Measurements from ENCODE around the gene CXCR6.

- TF ChIP-seq TAF1 (IDR thresholded peaks at IDR 0.05; ENCODE audit: low read depth), result no peak
- TF ChIP-seq RAD21 (IDR thresholded peaks at IDR 0.05; ENCODE audit: low read depth), result no peak
- no peak for TF ChIP-seq MAX (IDR thresholded peaks at IDR 0.05)
- no peak for TF ChIP-seq CREB1 (IDR thresholded peaks at IDR 0.05; ENCODE audit: low read depth)
- no peak for TF ChIP-seq EP300 (IDR thresholded peaks at IDR 0.05; ENCODE audit: borderline replicate concordance)
- no peak for TF ChIP-seq YY1 (IDR thresholded peaks at IDR 0.05; ENCODE audit: low read depth)
- no peak for TF ChIP-seq EGR1 (IDR thresholded peaks at IDR 0.05)
- TF ChIP-seq NFIC (IDR thresholded peaks at IDR 0.05), result no peak
- no peak for TF ChIP-seq CEBPB (IDR thresholded peaks at IDR 0.05)
- TF ChIP-seq USF1 (IDR thresholded peaks at IDR 0.05), result no peak
- no peak for TF ChIP-seq ZBTB7A (IDR thresholded peaks at IDR 0.05; ENCODE audit: low read depth)
- no peak for TF ChIP-seq FOXM1 (IDR thresholded peaks at IDR 0.05; ENCODE audit: borderline replicate concordance, low read depth)
- TF ChIP-seq REST (IDR thresholded peaks at IDR 0.05; ENCODE audit: low read depth), result no peak
These were observed 26.7 kb downstream of the CXCR6 start for GRCh38 chr3:45969953-45970352.

Data from Ishikawa (cell line).